Epithelial cell of proximal tubule (primary cell): ENCODE results near the gene TXN. TPM values are rescaled to one million over a fixed set of nuclear protein-coding genes. Genes with fewer than 3 reads are reported as not detected.
A peak's percentile ranks its signal among the peaks of the same experiment; 100 is the strongest.
"Not testable (repeated sequence)": the region's sequence is repeated elsewhere in the genome, so short reads cannot be mapped to it uniquely, and the experiment has no call there.

Experiments
- DNase-seq: peaks from one replicate; pipeline ENCODE4 v3.0.0-alpha.2; 2011; ENCODE audit warnings: low read depth
- H3K4me3 ChIP-seq: 2 replicates; pipeline ENCODE4 v1.5.1; 2011; ENCODE audit warnings: low read depth, mild to moderate bottlenecking, low read length
- CTCF ChIP-seq: conservative IDR thresholded peaks from 2 replicates; pipeline ENCODE4 v1.5.1; 2012; ENCODE audit warnings: low read depth, mild to moderate bottlenecking, low read length
- total RNA-seq: library from RNA; depleted of rRNA; stranded (reverse); fragments of >200 nt; gene quantifications from 2 replicates; pipeline ENCODE4 v1.2.3, GENCODE V29; 2015

Gene TXN
- total RNA-seq, 1 donor from 2014 or later, result 307 TPM

GRCh38 chr9:110217656-110218099, 38.6 kb downstream of the TXN start:
- DNase-seq, result no peak
- peak; percentile 77 for TF ChIP-seq CTCF
- H3K4me3 ChIP-seq, result no peak overlapping the region

- H3K4me3 ChIP-seq, result no peak overlapping the region
- no peak for DNase-seq
- no peak for TF ChIP-seq CTCF
Measured at GRCh38 chr9:110214586-110215355, 41.5 kb downstream of the TXN start.

- TF ChIP-seq CTCF, result no peak
- no peak for DNase-seq
- no peak overlapping the region for H3K4me3 ChIP-seq
Measured at GRCh38 chr9:110214090-110214489, 42.2 kb downstream of the TXN start.

- no peak for DNase-seq
- TF ChIP-seq CTCF, result no peak
- no peak overlapping the region for H3K4me3 ChIP-seq
Measured at GRCh38 chr9:110213413-110214044, 42.8 kb downstream of the TXN start.

GRCh38 chr9:110208031-110208430, 48.3 kb downstream of the TXN start, which contains the start of gene C9orf152:
Gene C9orf152 (minus strand): TSS chr9:110208159. CDS start chr9:110207579, 580 bp downstream.
- H3K4me3 ChIP-seq, result no peak within 1 kb of the TSS
- DNase-seq, result no peak
- no peak for TF ChIP-seq CTCF

- H3K4me3 ChIP-seq, result no peak overlapping the region
- no peak for DNase-seq
- TF ChIP-seq CTCF, result no peak
Measured at GRCh38 chr9:110207071-110207641, 49.2 kb downstream of the TXN start.

- no peak for DNase-seq
- TF ChIP-seq CTCF, result no peak
- H3K4me3 ChIP-seq, result no peak overlapping the region
Measured at GRCh38 chr9:110206389-110206788, 49.9 kb downstream of the TXN start.

GRCh38 chr9:110205612-110206011, 50.7 kb downstream of the TXN start:
- not testable (repeated sequence) for H3K4me3 ChIP-seq, DNase-seq
